ENCODE measurements around the gene PRKCE.

DNA sequence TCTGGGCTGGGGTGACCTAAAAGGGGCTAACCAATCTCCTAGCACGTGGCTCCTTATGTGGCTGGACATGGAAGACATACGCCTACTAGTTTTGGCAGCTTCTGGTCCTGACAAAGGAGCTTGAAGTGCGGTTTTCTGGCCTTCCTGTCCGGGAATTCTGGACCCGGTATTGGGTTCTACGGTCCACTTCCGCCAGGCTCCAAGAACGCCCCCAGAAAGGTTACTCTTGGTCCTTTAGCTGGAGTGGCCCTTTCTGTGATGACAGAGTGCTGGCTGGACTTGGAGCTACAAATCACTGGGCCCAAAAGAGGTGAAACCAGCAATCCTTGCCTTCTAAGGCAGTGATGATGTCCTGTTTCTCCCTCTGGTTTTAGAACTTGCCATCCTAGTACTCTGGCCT lies 481.5 kb downstream of the PRKCE start:
- TF ChIP-seq, protein P1, sequence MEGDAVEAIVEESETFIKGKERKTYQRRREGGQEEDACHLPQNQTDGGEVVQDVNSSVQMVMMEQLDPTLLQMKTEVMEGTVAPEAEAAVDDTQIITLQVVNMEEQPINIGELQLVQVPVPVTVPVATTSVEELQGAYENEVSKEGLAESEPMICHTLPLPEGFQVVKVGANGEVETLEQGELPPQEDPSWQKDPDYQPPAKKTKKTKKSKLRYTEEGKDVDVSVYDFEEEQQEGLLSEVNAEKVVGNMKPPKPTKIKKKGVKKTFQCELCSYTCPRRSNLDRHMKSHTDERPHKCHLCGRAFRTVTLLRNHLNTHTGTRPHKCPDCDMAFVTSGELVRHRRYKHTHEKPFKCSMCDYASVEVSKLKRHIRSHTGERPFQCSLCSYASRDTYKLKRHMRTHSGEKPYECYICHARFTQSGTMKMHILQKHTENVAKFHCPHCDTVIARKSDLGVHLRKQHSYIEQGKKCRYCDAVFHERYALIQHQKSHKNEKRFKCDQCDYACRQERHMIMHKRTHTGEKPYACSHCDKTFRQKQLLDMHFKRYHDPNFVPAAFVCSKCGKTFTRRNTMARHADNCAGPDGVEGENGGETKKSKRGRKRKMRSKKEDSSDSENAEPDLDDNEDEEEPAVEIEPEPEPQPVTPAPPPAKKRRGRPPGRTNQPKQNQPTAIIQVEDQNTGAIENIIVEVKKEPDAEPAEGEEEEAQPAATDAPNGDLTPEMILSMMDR (conservative IDR thresholded peaks at IDR 0.05 in 1 of 2, IDR thresholded peaks at IDR 0.05 in 1 of 2; ENCODE audit: extremely low read depth in 1 of 2, insufficient read depth in 1 of 2, low read depth in 1 of 2, low read length in 2 of 2): no peak
- no peak for TF ChIP-seq EZH2 (IDR thresholded peaks at IDR 0.05; ENCODE audit: borderline replicate concordance, low read length)

Measured in mammary epithelial cell (primary cell).